Immature natural killer cell (primary cell): ENCODE measurements around the gene LIF. TPM values are rescaled to one million over a fixed set of nuclear protein-coding genes. Genes with fewer than 3 reads are reported as not detected.

Source experiments
- DNase-seq, 3 donors: peaks; one replicate each; pipeline ENCODE4 v3.0.0; 2022; ENCODE audit warnings: mixed read lengths in 1 of 3
- H3K27ac Mint-ChIP-seq, 6 donors: one replicate each; pipeline ENCODE4 v1.8.0; 2020; ENCODE audit warnings: mixed read lengths in 6 of 6, mild to moderate bottlenecking in 5 of 6, inconsistent platforms in 4 of 6, moderate library complexity in 3 of 6
- H3K27me3 Mint-ChIP-seq, 3 donors: one replicate each; pipeline ENCODE4 v1.8.0; 2020 to 2021; ENCODE audit warnings: low read depth in 3 of 3, mild to moderate bottlenecking in 3 of 3, mixed read lengths in 3 of 3, moderate library complexity in 3 of 3, inconsistent platforms in 1 of 3
- H3K36me3 Mint-ChIP-seq, 3 donors: one replicate each; pipeline ENCODE4 v1.8.0; 2020; ENCODE audit warnings: mixed read lengths in 3 of 3, inconsistent platforms in 2 of 3, mild to moderate bottlenecking in 2 of 3
- H3K4me1 Mint-ChIP-seq, 2 donors: one replicate each; pipeline ENCODE4 v1.8.0; 2020; ENCODE audit warnings: inconsistent platforms in 2 of 2, mild to moderate bottlenecking in 2 of 2, mixed read lengths in 2 of 2, moderate library complexity in 1 of 2
- H3K4me3 Mint-ChIP-seq, 5 donors: one replicate each; pipeline ENCODE4 v1.8.0; 2020; ENCODE audit warnings: mild to moderate bottlenecking in 5 of 5, mixed read lengths in 5 of 5, inconsistent platforms in 3 of 5, moderate library complexity in 3 of 5
- H3K9me3 Mint-ChIP-seq, 6 donors: one replicate each; pipeline ENCODE4 v1.8.0; 2020; ENCODE audit warnings: mild to moderate bottlenecking in 6 of 6, mixed read lengths in 6 of 6, inconsistent platforms in 4 of 6, moderate library complexity in 3 of 6
- polyA plus RNA-seq, 3 donors: library from polyadenylated mRNA; unstranded; fragments of 300-500 nt; fragmentation: Illumina TruSeq; gene quantifications; one replicate each; pipeline ENCODE4 v1.2.3, GENCODE V29; 2021

LIF gene
- polyA plus RNA-seq, 3 donors from 2014 or later: 0.29 to 1.0 TPM; not detected in 1

GRCh38 chr22:30288419-30289140 is 42.0 kb upstream of the LIF start:
- Mint-ChIP-seq H3K4me1 (peaks cover 22 to 28% of the 10 kb centered on the region in 2 donors), H3K27ac (peak overlapping the region; percentile 71 to 89 (median 85)), H3K4me3 (peak overlapping the region; percentile 83 to 90 (median 89)), H3K36me3 (peaks cover 0 to 7% (median 6%) of the 10 kb centered on the region in 3 donors), H3K9me3 (no peaks in the 10 kb centered on the region), H3K27me3 (peaks cover 0 to 4% (median 2%) of the 10 kb centered on the region in 3 donors)
- DNase-seq: no peak

- no peaks in the 10 kb centered on the region for H3K9me3 Mint-ChIP-seq
- H3K27me3 Mint-ChIP-seq: peaks cover 0 to 4% (median 2%) of the 10 kb centered on the region in 3 donors
- H3K4me3 Mint-ChIP-seq: peak overlapping the region; percentile 77 to 90 (median 86)
- peaks cover 22 to 28% of the 10 kb centered on the region in 2 donors for H3K4me1 Mint-ChIP-seq
- H3K27ac Mint-ChIP-seq: peak overlapping the region; percentile 71 to 89 (median 85)
- peak; percentile 79 to 84 (median 81) for DNase-seq
- H3K36me3 Mint-ChIP-seq: no peaks in the 10 kb centered on the region
Observed at GRCh38 chr22:30287648-30288418, 41.3 kb upstream of the LIF start.

GRCh38 chr22:30286813-30287647 is 40.5 kb upstream of the LIF start:
- Mint-ChIP-seq H3K27me3 (peaks cover 0 to 4% (median 2%) of the 10 kb centered on the region in 3 donors), H3K4me3 (no peak overlapping the region), H3K9me3 (no peaks in the 10 kb centered on the region), H3K27ac (peak overlapping the region in 4 of 6 donors; percentile 55 to 88 (median 80)), H3K4me1 (peaks cover 22 to 28% of the 10 kb centered on the region in 2 donors), H3K36me3 (no peaks in the 10 kb centered on the region)
- peak; percentile 79 to 82 (median 82) for DNase-seq

- peak overlapping the region in 2 of 6 donors; percentile 12 to 60 for H3K27ac Mint-ChIP-seq
- peaks cover 0 to 4% (median 0%) of the 10 kb centered on the region in 3 donors for H3K27me3 Mint-ChIP-seq
- no peak for DNase-seq
- no peaks in the 10 kb centered on the region for H3K36me3 Mint-ChIP-seq
- no peaks in the 10 kb centered on the region for H3K9me3 Mint-ChIP-seq
- no peak overlapping the region for H3K4me3 Mint-ChIP-seq
- peaks cover 22 to 25% of the 10 kb centered on the region in 2 donors for H3K4me1 Mint-ChIP-seq
Observed at GRCh38 chr22:30286331-30286730, 39.8 kb upstream of the LIF start.

GRCh38 chr22:30285846-30286200 is 39.3 kb upstream of the LIF start:
- Mint-ChIP-seq H3K4me3 (no peak overlapping the region), H3K27me3 (peaks cover 0 to 4% (median 0%) of the 10 kb centered on the region in 3 donors), H3K27ac (no peak overlapping the region), H3K4me1 (peaks cover 22 to 25% of the 10 kb centered on the region in 2 donors), H3K36me3 (no peaks in the 10 kb centered on the region), H3K9me3 (no peaks in the 10 kb centered on the region)
- DNase-seq: no peak

GRCh38 chr22:30285176-30285845 is 38.8 kb upstream of the LIF start:
- Mint-ChIP-seq H3K27ac (no peak overlapping the region), H3K4me1 (peaks cover 17 to 21% of the 10 kb centered on the region in 2 donors), H3K27me3 (peaks cover 0 to 4% (median 0%) of the 10 kb centered on the region in 3 donors), H3K36me3 (no peaks in the 10 kb centered on the region), H3K4me3 (no peak overlapping the region), H3K9me3 (no peaks in the 10 kb centered on the region)
- no peak for DNase-seq

- no peak overlapping the region for H3K4me3 Mint-ChIP-seq
- peaks cover 14 to 17% of the 10 kb centered on the region in 2 donors for H3K4me1 Mint-ChIP-seq
- H3K36me3 Mint-ChIP-seq: no peaks in the 10 kb centered on the region
- H3K27me3 Mint-ChIP-seq: no peaks in the 10 kb centered on the region
- H3K27ac Mint-ChIP-seq: peak overlapping the region in 1 of 6 donors; percentile 59
- DNase-seq: no peak
- H3K9me3 Mint-ChIP-seq: no peaks in the 10 kb centered on the region
Observed at GRCh38 chr22:30284666-30285065, 38.1 kb upstream of the LIF start.

GRCh38 chr22:30284172-30284571 is 37.6 kb upstream of the LIF start:
- no peak for DNase-seq
- H3K36me3 Mint-ChIP-seq: no peaks in the 10 kb centered on the region
- H3K9me3 Mint-ChIP-seq: no peaks in the 10 kb centered on the region
- peaks cover 18 to 20% of the 10 kb centered on the region in 2 donors for H3K4me1 Mint-ChIP-seq
- H3K27me3 Mint-ChIP-seq: no peaks in the 10 kb centered on the region
- no peak overlapping the region for H3K27ac Mint-ChIP-seq
- no peak overlapping the region for H3K4me3 Mint-ChIP-seq

- no peak for DNase-seq
- Mint-ChIP-seq H3K4me1 (peaks cover 18 to 19% of the 10 kb centered on the region in 2 donors), H3K9me3 (no peaks in the 10 kb centered on the region), H3K4me3 (no peak overlapping the region), H3K27me3 (no peaks in the 10 kb centered on the region), H3K27ac (peak overlapping the region in 1 of 6 donors; percentile 41), H3K36me3 (no peaks in the 10 kb centered on the region)
Observed at GRCh38 chr22:30283342-30283741, 36.8 kb upstream of the LIF start.

GRCh38 chr22:30282616-30283046 is 36.1 kb upstream of the LIF start:
- Mint-ChIP-seq H3K4me3 (no peak overlapping the region), H3K36me3 (no peaks in the 10 kb centered on the region), H3K9me3 (no peaks in the 10 kb centered on the region), H3K4me1 (peaks cover 10 to 12% of the 10 kb centered on the region in 2 donors), H3K27ac (no peak overlapping the region), H3K27me3 (no peaks in the 10 kb centered on the region)
- no peak for DNase-seq

- peaks cover 15 to 20% of the 10 kb centered on the region in 2 donors for H3K4me1 Mint-ChIP-seq
- no peak overlapping the region for H3K4me3 Mint-ChIP-seq
- H3K27me3 Mint-ChIP-seq: peaks cover 0 to 1% (median 0%) of the 10 kb centered on the region in 3 donors
- no peaks in the 10 kb centered on the region for H3K9me3 Mint-ChIP-seq
- no peak for DNase-seq
- H3K27ac Mint-ChIP-seq: no peak overlapping the region
- H3K36me3 Mint-ChIP-seq: no peaks in the 10 kb centered on the region
Observed at GRCh38 chr22:30280505-30280904, 33.9 kb upstream of the LIF start.

GRCh38 chr22:30279932-30280331 is 33.4 kb upstream of the LIF start:
- DNase-seq: no peak
- Mint-ChIP-seq H3K4me3 (no peak overlapping the region), H3K27me3 (peaks cover 0 to 1% (median 0%) of the 10 kb centered on the region in 3 donors), H3K9me3 (no peaks in the 10 kb centered on the region), H3K36me3 (no peaks in the 10 kb centered on the region), H3K4me1 (peaks cover 15 to 26% of the 10 kb centered on the region in 2 donors), H3K27ac (no peak overlapping the region)
